Urinary bladder (tissue), 4 donors: ENCODE data around the gene ZNF346. TPM values are rescaled to one million over a fixed set of nuclear protein-coding genes. Genes with fewer than 3 reads are reported as not detected.

Experiments
- DNase-seq: peaks from one replicate; pipeline ENCODE4 v3.0.0-alpha.2; 2015; ENCODE audit errors: extremely low spot score
- H3K27ac ChIP-seq: one replicate; pipeline ENCODE4 v1.5.1; 2013; ENCODE audit warnings: low read depth, mild to moderate bottlenecking, moderate library complexity
- H3K36me3 ChIP-seq: one replicate; pipeline ENCODE4 v1.6.1; 2013; ENCODE audit warnings: mild to moderate bottlenecking, moderate library complexity; ENCODE audit not compliant: insufficient read depth
- H3K4me1 ChIP-seq: one replicate; pipeline ENCODE4 v1.6.1; 2013; ENCODE audit warnings: mild to moderate bottlenecking, moderate library complexity; ENCODE audit not compliant: insufficient read depth
- H3K4me3 ChIP-seq: one replicate; pipeline ENCODE4 v1.5.1; 2013; ENCODE audit warnings: low read depth, low read length
- WGBS: extraction: QIAGEN DNeasy Blood & Tissue Kit; methylation state at CpG from one replicate; pipeline ENCODE4 v1.1.7; 2013; 5-methylcytosine and 5-hydroxymethylcytosine counted together
- polyA plus RNA-seq: library from polyadenylated mRNA; stranded (reverse); fragments of 200-250 nt; gene quantifications from one replicate; pipeline ENCODE4 v1.2.3, GENCODE V29; 2013
- total RNA-seq: library from RNA; depleted of rRNA; stranded (reverse); fragments of >200 nt; gene quantifications from one replicate; pipeline ENCODE4 v1.2.3, GENCODE V29; 2014
- donor health status: healthy with polysubstance abuse.
- donor health status: healthy.

Gene ZNF346
- total and polyA plus RNA-seq, 2 donors, result 12.4 to 21.8 TPM

DNA sequence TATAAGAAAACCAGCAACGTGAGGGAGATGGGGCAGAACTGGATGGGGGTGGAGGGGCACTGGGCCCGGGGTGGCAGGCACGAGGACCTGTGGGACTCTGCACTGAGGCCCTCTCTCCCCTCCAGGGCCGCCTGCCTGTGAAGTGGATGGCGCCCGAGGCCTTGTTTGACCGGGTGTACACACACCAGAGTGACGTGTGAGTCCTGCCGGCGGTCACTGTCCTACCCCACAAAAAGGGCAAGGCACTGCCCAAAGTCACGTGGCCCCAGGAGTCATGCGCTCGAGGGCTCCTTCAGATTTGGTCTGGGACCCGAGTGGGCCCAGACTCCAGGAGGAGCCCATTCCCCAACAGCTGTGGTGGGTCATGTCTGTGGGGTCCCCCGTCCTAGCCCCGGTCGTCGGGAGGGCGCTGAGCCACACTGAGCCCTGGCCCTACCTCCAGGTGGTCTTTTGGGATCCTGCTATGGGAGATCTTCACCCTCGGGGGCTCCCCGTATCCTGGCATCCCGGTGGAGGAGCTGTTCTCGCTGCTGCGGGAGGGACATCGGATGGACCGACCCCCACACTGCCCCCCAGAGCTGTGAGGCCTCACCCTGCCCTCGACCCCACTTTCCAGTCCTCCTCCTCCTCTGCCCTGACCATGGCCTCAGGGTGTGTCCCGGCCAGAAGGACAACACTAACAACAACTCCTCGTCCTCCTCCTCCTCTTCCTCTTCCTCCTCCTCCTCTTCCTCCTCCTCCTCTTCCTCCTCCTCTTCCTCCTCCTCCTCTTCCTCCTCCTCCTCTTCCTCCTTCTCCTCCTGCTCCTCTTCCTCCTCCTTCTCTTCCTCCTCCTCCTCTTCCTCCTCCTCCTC is 73.9 kb downstream of the ZNF346 start:
- Histone ChIP-seq H3K27ac (no peak overlapping the region), H3K4me1 (no peaks in the 10 kb centered on the region), H3K36me3 (no peaks in the 10 kb centered on the region), H3K4me3 (no peak overlapping the region)
- no peak for DNase-seq
- 87% methylated on average over 29 of the region's 29 CpGs for WGBS

- peak overlapping the region; percentile 14 for H3K27ac ChIP-seq
- no peak for DNase-seq
- H3K4me1 ChIP-seq, result no peaks in the 10 kb centered on the region
- WGBS, result 90% methylated on average over 30 of the region's 30 CpGs
- H3K36me3 ChIP-seq, result no peaks in the 10 kb centered on the region
- no peak overlapping the region for H3K4me3 ChIP-seq
These were observed 74.8 kb downstream of the ZNF346 start for GRCh38 chr5:177097016-177097985.

DNA sequence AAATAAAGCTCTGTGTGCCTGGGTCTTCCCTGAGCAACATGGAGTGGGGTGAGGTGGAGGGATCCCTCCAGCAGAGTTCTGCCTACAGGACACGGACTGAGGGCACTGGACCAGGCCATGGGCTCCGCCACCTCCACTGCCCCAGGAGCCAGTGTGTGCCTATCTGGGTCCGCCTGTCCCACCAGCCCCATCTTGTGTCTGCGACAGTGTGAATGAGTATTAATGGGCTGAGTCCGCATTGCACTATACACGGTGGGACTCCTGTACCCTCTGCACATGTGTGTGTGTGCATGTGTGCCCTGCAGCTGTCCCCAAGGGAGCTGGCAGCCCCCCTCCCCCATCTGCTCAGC is 75.6 kb downstream of the ZNF346 start:
- Histone ChIP-seq H3K27ac (peak overlapping the region; percentile 64), H3K4me3 (no peak overlapping the region), H3K36me3 (no peaks in the 10 kb centered on the region), H3K4me1 (no peaks in the 10 kb centered on the region)
- WGBS, result 67% methylated on average over 6 of the region's 6 CpGs
- no peak for DNase-seq

- 50% methylated on average over 18 of the region's 18 CpGs for WGBS
- no peak overlapping the region for H3K4me3 ChIP-seq
- H3K4me1 ChIP-seq, result no peaks in the 10 kb centered on the region
- H3K27ac ChIP-seq, result peak overlapping the region; percentile 64
- DNase-seq, result no peak
- H3K36me3 ChIP-seq, result no peaks in the 10 kb centered on the region
These were observed 76.1 kb downstream of the ZNF346 start for GRCh38 chr5:177098470-177099141.

DNA sequence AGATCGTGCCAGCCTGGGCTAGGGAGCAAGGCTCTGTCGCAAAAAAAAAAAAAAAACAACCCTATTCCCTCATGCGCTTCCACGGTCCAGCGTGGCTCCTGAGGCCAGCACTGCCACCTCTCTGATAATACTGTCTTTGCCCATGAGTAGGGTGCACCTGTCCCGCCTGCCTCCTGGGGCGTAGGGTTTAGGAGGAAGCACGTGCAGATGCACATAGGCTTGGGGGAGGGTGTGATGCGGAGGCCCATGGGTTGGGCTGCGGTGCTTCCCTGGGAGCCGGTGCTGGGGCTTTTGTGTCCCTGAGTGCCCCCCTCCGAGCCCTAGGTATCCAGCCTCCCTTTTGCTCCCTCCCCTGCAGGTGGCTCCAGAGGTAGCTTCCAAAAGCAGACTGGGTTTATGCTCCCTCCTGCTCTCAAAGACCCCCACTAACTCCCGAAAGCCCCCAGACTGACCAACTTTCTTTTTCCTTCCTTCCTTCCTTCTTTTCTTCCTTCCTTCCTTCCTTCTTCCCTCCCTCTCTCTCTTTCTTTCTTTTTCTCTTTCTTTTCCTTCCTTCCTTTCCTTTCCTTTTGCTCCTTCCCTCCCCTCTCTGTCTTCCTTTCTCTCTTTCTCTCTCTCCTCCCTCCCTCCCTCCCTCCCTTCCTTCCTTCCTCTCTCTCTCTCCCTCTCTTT is 77.1 kb downstream of the ZNF346 start:
- no peak for DNase-seq

GRCh38 chr5:177100714-177101121 is 78.2 kb downstream of the ZNF346 start:
- Histone ChIP-seq H3K36me3 (no peaks in the 10 kb centered on the region), H3K27ac (no peak overlapping the region), H3K4me3 (no peak overlapping the region), H3K4me1 (no peaks in the 10 kb centered on the region)
- 40% methylated on average over 6 of the region's 6 CpGs for WGBS
- DNase-seq, result no peak

More for the DNA sequence above, 77.1 kb downstream of the ZNF346 start:
- Histone ChIP-seq H3K36me3 (no peaks in the 10 kb centered on the region), H3K4me1 (no peaks in the 10 kb centered on the region), H3K4me3 (no peak overlapping the region), H3K27ac (no peak overlapping the region)
- WGBS, result 67% methylated on average over 13 of the region's 13 CpGs

DNA sequence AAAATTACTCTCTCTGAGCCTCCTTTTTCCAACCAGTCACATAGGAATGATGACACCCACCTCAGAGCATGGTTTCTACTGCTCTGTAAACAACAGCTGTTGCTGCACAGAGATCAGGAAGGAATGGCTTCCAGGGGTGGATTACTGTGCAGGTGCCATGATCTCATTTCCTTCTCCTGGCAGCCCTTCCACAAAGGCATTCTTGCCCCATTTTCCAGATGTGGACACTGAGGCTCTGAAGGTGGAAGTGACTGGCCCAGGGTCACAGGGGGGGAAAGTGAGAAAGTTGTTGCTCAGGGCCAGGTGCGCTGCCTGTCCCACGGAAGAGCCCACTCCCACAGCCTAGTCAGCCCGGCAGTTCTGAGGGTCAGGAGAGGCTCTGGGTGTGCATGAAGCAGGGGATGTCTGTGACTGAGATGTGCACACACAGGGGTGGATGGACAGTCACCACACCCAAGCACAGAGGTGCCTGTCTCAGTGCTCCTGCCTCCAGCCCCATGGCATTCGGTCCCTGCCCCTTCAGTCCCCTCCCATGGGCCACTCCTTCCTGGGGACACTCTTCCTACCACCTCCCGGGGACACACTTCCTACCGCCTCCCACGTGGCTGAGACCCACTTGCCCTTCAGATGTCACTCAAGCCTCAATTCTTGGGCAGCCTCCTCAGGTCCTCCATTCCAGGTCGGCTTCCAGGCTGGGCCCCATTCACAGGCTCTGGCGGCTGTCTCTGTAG is 81.2 kb downstream of the ZNF346 start:
- H3K27ac ChIP-seq, result no peak overlapping the region
- H3K4me3 ChIP-seq, result no peak overlapping the region
- no peaks in the 10 kb centered on the region for H3K4me1 ChIP-seq
- WGBS, result 75% methylated on average over 9 of the region's 9 CpGs
- no peaks in the 10 kb centered on the region for H3K36me3 ChIP-seq
- no peak for DNase-seq

DNA sequence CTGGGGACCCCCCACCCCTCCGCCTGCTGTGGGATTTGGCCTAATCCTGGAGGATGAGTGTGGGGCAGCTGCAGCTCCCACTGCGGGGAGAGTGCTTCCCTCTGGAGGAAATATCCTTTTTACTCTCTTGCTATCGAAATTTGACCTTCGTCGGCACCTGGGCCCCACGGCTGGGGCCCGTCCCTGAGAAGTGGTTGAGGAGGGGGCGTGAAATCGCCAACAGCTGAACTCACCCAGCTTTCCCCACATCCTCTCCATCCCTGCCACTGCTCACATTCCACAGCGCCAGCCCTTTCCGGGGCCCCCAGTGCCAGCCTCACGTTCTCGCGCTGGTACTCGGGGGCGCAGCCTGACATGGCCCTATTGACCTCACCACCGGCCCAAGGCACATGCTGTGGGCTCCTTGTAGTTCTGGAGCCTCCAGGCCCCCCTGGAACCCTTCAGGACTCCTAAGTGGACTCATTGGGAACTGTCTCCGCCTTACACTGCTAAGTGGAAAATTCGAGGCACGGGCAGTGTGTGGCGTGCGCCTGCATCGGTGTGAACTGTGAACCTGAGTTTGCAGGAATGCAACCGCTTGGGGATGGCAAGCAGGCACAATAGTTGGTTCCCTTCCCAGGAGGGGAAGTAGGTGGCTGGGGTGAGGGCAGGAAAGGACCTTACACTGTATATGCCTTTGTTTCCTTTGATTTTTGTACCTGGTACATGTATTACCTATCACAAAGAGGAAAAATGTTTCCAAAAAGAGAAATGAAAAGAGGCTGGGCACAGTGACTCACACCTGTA is 83.4 kb downstream of the ZNF346 start:
- no peak for DNase-seq
- no peaks in the 10 kb centered on the region for H3K4me1 ChIP-seq
- H3K4me3 ChIP-seq, result no peak overlapping the region
- no peaks in the 10 kb centered on the region for H3K36me3 ChIP-seq
- 69% methylated on average over 24 of the region's 24 CpGs for WGBS
- H3K27ac ChIP-seq, result no peak overlapping the region

DNA sequence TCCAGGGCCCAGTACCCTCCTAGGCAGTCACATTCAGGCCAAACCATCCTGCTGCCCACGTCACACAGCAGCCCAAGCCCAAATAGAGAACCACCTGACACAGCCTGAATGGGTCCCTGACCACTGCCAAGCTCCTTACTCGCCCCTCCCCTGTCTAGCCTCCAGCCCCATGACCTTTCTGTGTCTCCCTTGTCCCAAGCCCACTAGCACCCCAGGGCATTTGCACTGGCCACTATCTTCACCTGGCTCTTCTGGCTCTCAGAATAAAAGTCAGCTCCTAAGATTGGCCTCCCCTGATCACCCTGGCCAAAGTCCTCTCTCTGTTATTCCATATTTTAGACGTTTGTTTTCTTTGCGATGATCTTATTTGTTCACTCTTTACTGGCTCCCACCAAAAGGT is 84.7 kb downstream of the ZNF346 start:
- WGBS, result 86% methylated on average over 4 of the region's 4 CpGs
- no peaks in the 10 kb centered on the region for H3K36me3 ChIP-seq
- H3K27ac ChIP-seq, result no peak overlapping the region
- DNase-seq, result no peak
- no peak overlapping the region for H3K4me3 ChIP-seq
- H3K4me1 ChIP-seq, result no peaks in the 10 kb centered on the region

DNA sequence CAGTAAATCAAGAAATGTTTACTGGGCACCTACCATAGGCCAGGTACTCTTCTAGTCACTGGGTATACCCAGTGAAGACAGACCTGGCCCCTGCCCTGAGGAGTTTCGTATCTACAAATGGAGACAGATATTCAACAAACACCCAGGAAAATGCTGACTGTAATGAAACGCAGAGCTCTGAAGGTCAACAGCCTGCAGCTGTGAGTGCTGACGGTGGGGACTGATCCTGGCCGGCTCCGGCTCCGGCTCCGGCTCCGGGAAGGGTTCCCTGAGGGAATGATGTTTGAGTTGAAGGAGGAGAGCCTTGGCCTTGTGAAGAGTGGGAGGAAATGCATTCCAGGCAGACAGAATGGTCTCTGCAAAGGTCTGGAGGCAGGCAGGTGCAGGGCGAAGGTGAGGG is 87.3 kb downstream of the ZNF346 start:
- WGBS, result 45% methylated on average over 9 of the region's 9 CpGs
- no peaks in the 10 kb centered on the region for H3K36me3 ChIP-seq
- H3K27ac ChIP-seq, result no peak overlapping the region
- H3K4me3 ChIP-seq, result no peak overlapping the region
- no peaks in the 10 kb centered on the region for H3K4me1 ChIP-seq
- no peak for DNase-seq

DNA sequence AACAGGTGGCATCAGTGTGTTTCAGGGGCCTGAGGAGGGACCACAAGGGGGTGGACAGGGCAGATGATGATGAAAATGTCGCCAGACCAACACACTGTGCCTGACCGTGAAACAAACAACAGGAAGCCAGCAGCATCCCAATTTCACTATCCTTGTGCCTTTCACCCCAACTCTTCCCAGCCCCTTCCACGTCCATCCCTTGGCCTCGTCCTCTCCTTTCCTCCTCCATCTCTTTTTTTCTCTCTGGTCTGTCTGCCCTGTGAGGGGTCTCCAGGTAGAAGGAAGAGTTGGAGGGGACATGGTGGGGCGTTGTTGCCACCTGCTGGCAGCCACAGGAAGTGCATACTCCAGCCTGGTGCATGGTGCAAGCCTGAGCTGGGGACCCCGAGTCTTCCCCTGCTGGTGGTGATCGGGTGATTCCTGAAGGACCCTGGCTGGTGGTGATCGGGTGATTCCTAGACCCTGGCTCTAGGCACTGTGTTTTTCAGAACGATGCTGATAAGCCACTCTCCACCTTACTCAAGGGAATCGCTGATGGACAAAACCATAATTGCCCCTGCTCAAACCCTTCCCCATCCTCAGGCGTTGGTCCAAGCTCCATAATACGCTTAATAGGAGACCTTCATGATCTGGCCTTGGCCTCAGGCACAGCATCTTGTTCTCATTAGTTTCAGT is 89.4 kb downstream of the ZNF346 start:
- H3K36me3 ChIP-seq, result no peaks in the 10 kb centered on the region
- H3K27ac ChIP-seq, result no peak overlapping the region
- 26% methylated on average over 12 of the region's 12 CpGs for WGBS
- DNase-seq, result no peak
- no peaks in the 10 kb centered on the region for H3K4me1 ChIP-seq
- no peak overlapping the region for H3K4me3 ChIP-seq
